Measurements from ENCODE around the gene MEIS3.

DNA sequence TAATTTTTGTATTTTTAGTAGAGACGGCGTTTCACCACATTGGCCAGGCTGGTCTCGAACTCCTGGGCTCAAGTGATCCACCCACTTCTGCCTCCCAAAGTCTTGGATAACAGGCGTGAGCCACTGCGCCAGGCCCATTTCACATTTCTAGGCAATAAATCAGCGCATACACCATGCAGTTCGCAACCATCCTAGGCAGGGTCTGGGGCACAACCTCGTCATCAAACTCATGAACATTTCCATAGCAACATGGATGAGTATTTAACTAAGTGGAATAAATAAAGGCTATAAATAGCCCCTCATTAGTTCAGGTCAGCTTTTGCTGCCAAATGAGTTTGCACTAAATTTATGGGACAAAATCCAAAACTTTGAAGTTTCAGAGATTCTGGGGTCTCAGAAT, 8.2 kb downstream of the MEIS3 start:
- TF ChIP-seq SP1 (IDR thresholded peaks at IDR 0.05) (no peak), FOXM1 (IDR thresholded peaks at IDR 0.05; ENCODE audit: borderline replicate concordance) (no peak), BHLHE40 (IDR thresholded peaks at IDR 0.05; ENCODE audit: borderline replicate concordance) (no peak), ELF4 (IDR thresholded peaks at IDR 0.05) (no peak), SUZ12 (IDR thresholded peaks at IDR 0.05) (no peak), ARNT (IDR thresholded peaks at IDR 0.05) (no peak), NFRKB (IDR thresholded peaks at IDR 0.05) (no peak), L3MBTL2 (conservative IDR thresholded peaks at IDR 0.05) (no peak), TARDBP (IDR thresholded peaks at IDR 0.05) (no peak)

Measured in HEK293T (cell line).